Transverse colon (tissue), 4 donors: ENCODE data around the gene KCNT1.

ENCODE experiments used
- CTCF ChIP-seq, 5 experiments: fragments of 200-600 bp in 3 of 5; fragments of 450-650 bp in 2 of 5; sonication (generic) in 3 of 5; IDR thresholded peaks; 1 replicate in 2 of 5; 2 replicates in 3 of 5; pipeline ENCODE4 v1.5.1; 2016 to 2017; ENCODE audit warnings: antibody characterized with exemption in 5 of 5, inconsistent platforms in 3 of 5, mild to moderate bottlenecking in 2 of 5, moderate library complexity in 1 of 5
- EP300 ChIP-seq: sonication (generic); formaldehyde crosslinking; IDR thresholded peaks from one replicate; pipeline ENCODE4 v1.6.1; 2017; ENCODE audit warnings: antibody characterized with exemption, low read depth
- POLR2A ChIP-seq: fragments of 450-650 bp; IDR thresholded peaks from one replicate; pipeline ENCODE4 v1.6.1; 2016; ENCODE audit warnings: antibody characterized with exemption, mild to moderate bottlenecking, moderate library complexity
- POLR2AphosphoS5 ChIP-seq, 3 donors: sonication (generic); formaldehyde crosslinking; IDR thresholded peaks; one replicate each; pipeline ENCODE4 v1.6.1; 2016; ENCODE audit warnings: antibody characterized with exemption in 3 of 3

GRCh38 chr9:135796784-135797485, 95.0 kb downstream of the KCNT1 start:
- TF ChIP-seq CTCF (IDR thresholded peaks at IDR 0.05) (no peak), POLR2AphosphoS5 (IDR thresholded peaks at IDR 0.05) (no peak), EP300 (no peak), POLR2A (no peak)
